Left cardiac atrium (tissue), 4 donors: ENCODE measurements around the gene TSGA10. TPM values are rescaled to one million over a fixed set of nuclear protein-coding genes. Genes with fewer than 3 reads are reported as not detected.
"Not testable (repeated sequence)": the region's sequence is repeated elsewhere in the genome, so short reads cannot be mapped to it uniquely, and the experiment has no call there.

Experiments
- ATAC-seq, 2 donors: fragments of 200-7000 bp; cut with Tn5 transposase; one replicate each; pipeline ENCODE4 v1.9.1; 2020; ENCODE audit warnings: mild to moderate bottlenecking in 2 of 2, moderate library complexity in 2 of 2
- DNase-seq: peaks from one replicate; pipeline ENCODE4 v3.0.0-alpha.2; 2020
- intact Hi-C, 2 donors: fragments of 100-400 bp; cut with DNase I; formaldehyde crosslinking; loops; one replicate each; pipeline versions ENCODE4 v1.14.1 to v1.15.1; 2022 to 2023
- total RNA-seq, 2 donors: library from RNA; stranded (reverse); fragmentation: NEBNext Ultra II Directional; extraction: Animal tissue kit (Norgen Biotek cat#: 25700); gene quantifications; one replicate each; pipeline ENCODE4 v1.2.1, GENCODE V29; 2021
- donor health status: DM: no; HTN: yes; CAD: no.
- donor health status: DM: no; HTN: yes; CAD: no; lungs with severe emphysema.
- donor health status: DM: yes; HTN: yes; CAD: no.
- donor health status: Dilated cardiomyopathy.

Gene TSGA10
- total RNA-seq, 2 donors from 2014 or later, result 3.6 to 4.0 TPM

- intact Hi-C loops, result no loop called here
- ATAC-seq, result no peak
- DNase-seq, result no peak
Observed at GRCh38 chr2:99088017-99088416, 66.7 kb downstream of the TSGA10 start.

DNA sequence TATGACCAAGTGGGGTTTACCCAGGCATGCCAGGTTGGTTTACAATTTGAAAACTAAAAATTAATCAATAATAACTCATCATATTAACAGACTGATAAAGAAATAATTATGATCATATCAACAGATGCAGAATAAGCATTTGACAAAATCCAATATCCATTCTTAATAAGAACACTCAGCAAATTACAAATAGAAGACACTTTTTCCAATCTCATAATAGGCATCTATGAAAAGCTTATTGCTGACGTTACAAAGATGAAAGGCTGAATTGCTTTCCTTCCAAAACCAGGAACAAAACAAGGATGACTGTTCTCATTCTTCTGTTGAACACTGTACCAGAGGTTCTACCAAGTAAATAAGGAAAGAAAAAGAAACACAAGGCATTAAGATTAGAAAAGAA lies 68.4 kb downstream of the TSGA10 start:
- no peak for DNase-seq
- intact Hi-C loops, result no loop called here
- no peak for ATAC-seq

- DNase-seq (no peak), ATAC-seq (no peak)
- intact Hi-C loops, result no loop called here
Observed at GRCh38 chr2:99085421-99085820, 69.3 kb downstream of the TSGA10 start.

DNA sequence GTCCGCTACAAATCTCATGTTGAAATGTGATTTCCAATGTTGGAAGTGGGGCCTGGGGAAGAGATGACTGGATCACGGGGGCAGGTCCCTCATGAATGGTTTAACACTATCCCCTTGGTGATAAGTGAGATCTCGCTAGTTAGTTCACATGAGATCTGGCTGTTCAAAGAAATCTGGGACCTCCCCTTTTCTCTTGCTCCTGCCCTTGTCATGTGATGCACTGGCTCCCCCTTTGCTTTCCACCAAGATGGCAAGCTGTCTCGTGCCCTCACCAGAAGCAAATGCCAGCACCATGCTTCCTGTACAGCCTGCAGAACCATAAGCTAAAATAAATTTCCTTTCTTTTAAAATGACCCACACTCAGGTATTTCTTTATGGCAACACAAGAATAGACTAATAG lies 70.5 kb downstream of the TSGA10 start:
- intact Hi-C loops, result no loop called here
- no peak for ATAC-seq

GRCh38 chr2:99081891-99082290 lies 72.9 kb downstream of the TSGA10 start:
- ATAC-seq (no peak), DNase-seq (no peak)
- intact Hi-C loops, result no loop called here

More for the DNA sequence above, 70.5 kb downstream of the TSGA10 start:
- no peak for DNase-seq

GRCh38 chr2:99079226-99079625 lies 75.5 kb downstream of the TSGA10 start:
- DNase-seq (no peak), ATAC-seq (no peak)
- intact Hi-C loops, result no loop called here

GRCh38 chr2:99072551-99072950 lies 82.2 kb downstream of the TSGA10 start:
- intact Hi-C loops, result no loop called here
- DNase-seq (no peak), ATAC-seq (no peak)

GRCh38 chr2:99067871-99068625 lies 86.7 kb downstream of the TSGA10 start:
- intact Hi-C loops, result loop anchor here in 1 of 2 donors (10.0 kb wide), 1 partner anchor 423 kb away; no protein-coding TSS in a partner anchor
- no peak for DNase-seq
- ATAC-seq, result no peak

DNA sequence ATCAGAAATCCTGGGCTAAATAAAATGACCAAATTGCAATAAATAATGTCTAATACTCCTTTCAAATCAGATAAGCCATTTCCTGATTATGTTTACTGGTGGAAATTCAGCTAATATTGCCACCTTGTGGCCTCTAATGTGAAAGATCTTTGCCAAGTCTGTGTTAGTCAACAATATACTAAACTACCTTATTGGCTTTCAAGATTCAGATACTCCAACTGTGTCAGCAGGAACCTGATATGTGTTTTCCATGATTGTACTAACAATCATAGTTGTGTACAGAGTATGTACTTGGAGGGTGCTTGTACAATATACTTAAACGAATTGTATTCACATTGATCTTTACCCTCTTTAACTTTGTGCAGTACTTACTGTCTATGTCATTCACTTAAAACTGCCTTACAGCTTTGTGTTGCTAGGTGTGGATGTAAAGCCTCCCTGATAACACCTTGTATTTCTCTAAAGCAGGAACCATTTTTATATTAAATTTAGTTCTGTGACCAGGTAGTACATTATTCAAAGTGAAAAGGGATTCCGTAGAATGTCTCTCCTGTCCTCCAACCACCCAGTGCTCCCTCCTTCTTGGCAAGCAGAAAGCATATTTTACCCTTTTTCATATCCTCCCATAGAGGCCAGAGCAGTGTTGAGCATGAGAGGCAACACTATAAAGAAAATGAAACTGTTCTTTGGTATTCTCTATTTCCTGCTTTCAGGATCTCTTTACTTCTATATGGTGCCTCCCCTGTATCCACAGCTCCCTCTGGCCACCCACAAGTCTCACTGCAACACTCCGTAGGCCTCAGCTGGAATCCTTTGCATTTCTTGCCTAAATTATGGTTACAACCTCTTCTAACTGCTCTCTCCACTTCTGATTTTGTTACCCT lies 88.4 kb downstream of the TSGA10 start:
- DNase-seq (no peak), ATAC-seq (peak; percentile 30 to 93)
- intact Hi-C loops, result loop anchor here in 1 of 2 donors (10.0 kb wide), 1 partner anchor 422 kb away; no protein-coding TSS in a partner anchor

DNA sequence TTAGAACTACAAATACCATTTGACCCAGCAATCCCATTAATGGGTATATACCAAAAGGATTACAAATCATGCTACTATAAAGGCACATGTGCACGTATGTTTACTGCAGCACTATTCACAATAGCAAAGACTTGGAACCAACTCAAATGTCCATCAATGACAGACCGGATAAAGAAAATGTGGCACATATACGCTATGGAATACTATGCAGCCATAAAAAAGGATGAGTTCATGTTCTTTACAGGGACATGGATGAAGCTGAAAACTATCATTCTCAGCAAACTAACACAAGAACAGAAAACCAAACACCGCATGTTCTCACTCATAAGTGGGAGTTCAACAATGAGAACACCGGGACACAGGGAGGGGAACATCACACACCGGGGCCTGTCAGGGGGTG lies 105.6 kb downstream of the TSGA10 start:
- intact Hi-C loops, ATAC-seq, DNase-seq: not testable (repeated sequence)

DNA sequence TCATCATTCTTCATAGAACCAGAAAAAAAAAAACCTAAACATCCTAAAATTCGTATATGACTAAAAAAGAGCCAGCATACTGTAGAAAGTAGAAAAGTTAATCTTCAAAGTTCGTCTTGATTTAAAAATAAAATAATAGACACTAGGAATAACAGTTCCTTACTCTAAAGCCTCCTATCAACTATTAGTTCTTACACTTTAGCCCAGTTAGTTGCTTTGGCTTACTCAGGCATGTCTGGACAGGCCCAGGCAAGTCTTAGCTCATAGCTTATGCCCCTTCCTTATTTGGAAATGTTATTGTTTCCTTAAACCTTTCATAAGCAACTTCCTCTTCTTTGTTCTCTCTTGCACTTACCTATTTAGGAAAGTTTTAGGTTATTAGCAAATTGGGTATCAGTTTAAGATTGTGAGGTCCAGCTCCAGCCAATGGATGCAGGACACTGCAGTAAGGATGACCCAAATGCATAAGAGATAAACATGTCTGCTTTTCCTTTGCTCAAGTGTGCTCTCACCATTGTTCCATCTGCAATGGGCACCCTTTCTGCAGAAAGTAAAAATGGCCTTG lies 113.9 kb downstream of the TSGA10 start:
- intact Hi-C loops, DNase-seq, ATAC-seq: not testable (repeated sequence)

GRCh38 chr2:99035920-99036319 lies 118.8 kb downstream of the TSGA10 start:
- intact Hi-C loops, result no loop called here
- DNase-seq (no peak), ATAC-seq (no peak)

- intact Hi-C loops, result no loop called here
- ATAC-seq, result no peak
Observed at GRCh38 chr2:99032786-99033185, 122.0 kb downstream of the TSGA10 start.

DNA sequence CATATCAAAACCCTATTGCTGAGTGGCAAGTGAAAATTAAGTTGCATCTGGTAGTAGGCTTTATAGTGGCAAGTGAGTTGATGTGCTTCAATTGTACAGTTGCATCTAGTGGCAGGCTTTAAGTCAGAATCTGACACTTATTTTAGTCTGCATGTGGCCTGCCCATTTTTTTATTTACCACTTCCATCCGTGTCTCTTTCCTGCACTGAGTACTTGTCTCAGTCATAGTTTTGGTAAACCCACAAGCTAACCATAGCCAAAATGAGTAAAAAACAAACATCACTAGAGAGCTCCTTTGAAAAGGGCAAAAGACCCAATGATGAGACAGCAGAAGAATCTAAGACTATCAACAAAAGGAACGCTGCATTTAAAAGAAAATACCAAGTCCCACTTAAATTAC lies 122.7 kb downstream of the TSGA10 start:
- no peak for ATAC-seq
- DNase-seq, result no peak
- intact Hi-C loops, result no loop called here

More at GRCh38 chr2:99032786-99033185, 122.0 kb downstream of the TSGA10 start:
- DNase-seq, result no peak

DNA sequence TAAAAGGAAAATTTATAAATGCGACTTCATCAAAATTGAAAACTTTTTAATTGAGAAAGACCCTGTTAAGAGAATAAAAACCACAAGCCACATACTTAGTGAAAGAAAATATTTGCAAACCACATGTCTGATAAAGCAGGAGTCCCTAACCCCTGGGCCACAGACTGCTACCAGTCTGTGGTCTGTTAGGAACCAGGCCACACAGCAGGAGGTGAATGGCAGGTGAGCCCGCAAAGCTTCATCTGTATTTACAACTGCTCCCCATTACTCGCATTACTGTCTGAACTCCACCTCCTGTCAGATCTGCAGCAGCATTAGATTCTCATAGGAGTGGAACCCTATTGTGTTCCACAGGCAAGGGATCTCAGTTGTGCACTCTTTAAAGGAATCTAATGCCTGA lies 123.3 kb downstream of the TSGA10 start:
- DNase-seq, result no peak
- ATAC-seq, result no peak
- intact Hi-C loops, result no loop called here

DNA sequence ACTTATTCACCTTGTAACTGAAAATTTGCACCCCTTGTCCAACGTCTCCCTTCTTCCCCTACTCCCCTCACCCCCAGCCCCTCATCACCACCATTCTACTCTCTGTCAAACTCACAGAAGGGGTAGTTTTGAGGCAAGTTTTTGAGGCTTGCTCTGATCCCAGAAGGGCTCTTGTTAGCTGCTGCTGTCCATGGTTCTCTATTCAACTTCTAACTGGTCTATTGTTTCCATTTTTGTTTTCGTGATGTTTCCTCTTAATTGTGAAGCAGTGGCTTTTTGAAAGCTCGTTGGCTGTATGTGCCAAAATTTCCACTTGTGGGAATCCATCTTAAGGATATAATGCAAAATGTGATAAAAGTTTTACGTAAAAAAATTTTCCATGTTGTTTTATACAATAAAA lies 126.2 kb downstream of the TSGA10 start:
- DNase-seq (no peak), ATAC-seq (no peak)
- intact Hi-C loops, result no loop called here

DNA sequence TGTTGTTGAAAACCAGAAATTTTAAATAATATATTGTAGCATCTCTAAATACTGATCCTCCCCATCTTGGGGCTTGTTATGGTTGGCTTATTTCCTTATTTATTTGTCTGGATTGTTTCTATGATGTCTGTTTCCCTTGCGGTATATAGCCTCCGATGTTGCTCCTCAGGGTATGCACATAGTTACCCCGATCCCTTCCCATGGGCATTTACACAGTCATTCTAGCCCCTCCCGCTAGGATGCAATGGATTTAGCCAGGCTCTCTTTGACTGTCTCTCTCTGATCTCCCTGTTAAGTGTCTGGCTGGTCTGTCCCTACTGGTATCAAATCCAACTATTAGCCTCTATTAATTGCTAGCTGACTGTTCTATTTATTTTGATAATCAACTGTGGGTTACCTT lies 126.9 kb downstream of the TSGA10 start:
- ATAC-seq (no peak), DNase-seq (no peak)
- intact Hi-C loops, result no loop called here

DNA sequence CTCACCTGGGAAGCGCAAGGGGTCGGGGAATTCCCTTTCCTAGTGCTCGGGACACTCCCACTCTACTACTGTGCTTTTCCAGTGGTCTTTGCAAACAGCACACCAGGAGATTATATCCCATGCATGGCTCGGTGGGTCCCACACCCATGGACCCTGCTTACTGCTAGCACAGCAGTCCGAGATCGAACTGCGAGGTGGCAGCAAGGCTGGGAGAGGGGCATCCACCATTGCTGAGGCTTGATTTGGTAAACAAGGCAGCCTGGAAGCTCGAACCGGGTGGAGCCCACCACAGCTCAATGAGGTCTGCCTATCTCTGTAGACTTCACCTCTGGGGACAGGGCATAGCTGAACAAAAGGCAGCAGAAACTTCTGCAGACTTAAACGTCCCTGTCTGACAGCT lies 154.0 kb downstream of the TSGA10 start:
- DNase-seq (no peak), ATAC-seq (no peak)
- intact Hi-C loops, result no loop called here

- DNase-seq, ATAC-seq, intact Hi-C loops: not testable (repeated sequence)
Observed at GRCh38 chr2:98988695-98989094, 166.0 kb downstream of the TSGA10 start.
